ENCODE data around the gene LRRC8B.

The LRRC8B gene

GRCh38 chr1:89580036-89580435 is 55.4 kb downstream of the LRRC8B start:
- DNase-seq (ENCODE audit: extremely low read depth, low read depth) = no peak
- no peak for TF ChIP-seq CTCF (IDR thresholded peaks at IDR 0.05; ENCODE audit: low read depth, low read length, missing control alignments)
- no peak overlapping the region for H3K4me3 ChIP-seq (replicated peaks; ENCODE audit: low read depth, low read length)

- DNase-seq (ENCODE audit: extremely low read depth, low read depth) = no peak
- no peak overlapping the region for H3K4me3 ChIP-seq (replicated peaks; ENCODE audit: low read depth, low read length)
- TF ChIP-seq CTCF (IDR thresholded peaks at IDR 0.05; ENCODE audit: low read depth, low read length, missing control alignments) = no peak
Measured at GRCh38 chr1:89581859-89582258, 57.2 kb downstream of the LRRC8B start.

- no peak overlapping the region for H3K4me3 ChIP-seq (replicated peaks; ENCODE audit: low read depth, low read length)
- no peak for DNase-seq (ENCODE audit: extremely low read depth, low read depth)
- TF ChIP-seq CTCF (IDR thresholded peaks at IDR 0.05; ENCODE audit: low read depth, low read length, missing control alignments) = no peak
Measured at GRCh38 chr1:89582571-89582970, 57.9 kb downstream of the LRRC8B start.

GRCh38 chr1:89584211-89584610 is 59.6 kb downstream of the LRRC8B start:
- no peak for DNase-seq (ENCODE audit: extremely low read depth, low read depth)
- no peak for TF ChIP-seq CTCF (IDR thresholded peaks at IDR 0.05; ENCODE audit: low read depth, low read length, missing control alignments)
- no peak overlapping the region for H3K4me3 ChIP-seq (replicated peaks; ENCODE audit: low read depth, low read length)

- no peak for TF ChIP-seq CTCF (IDR thresholded peaks at IDR 0.05; ENCODE audit: low read depth, low read length, missing control alignments)
- no peak overlapping the region for H3K4me3 ChIP-seq (replicated peaks; ENCODE audit: low read depth, low read length)
- no peak for DNase-seq (ENCODE audit: extremely low read depth, low read depth)
Measured at GRCh38 chr1:89584781-89585180, 60.2 kb downstream of the LRRC8B start.

- TF ChIP-seq CTCF (IDR thresholded peaks at IDR 0.05; ENCODE audit: low read depth, low read length, missing control alignments) = no peak
- no peak overlapping the region for H3K4me3 ChIP-seq (replicated peaks; ENCODE audit: low read depth, low read length)
- no peak for DNase-seq (ENCODE audit: extremely low read depth, low read depth)
Measured at GRCh38 chr1:89587729-89588161, 63.1 kb downstream of the LRRC8B start.

- TF ChIP-seq CTCF (IDR thresholded peaks at IDR 0.05; ENCODE audit: low read depth, low read length, missing control alignments) = no peak
- H3K4me3 ChIP-seq (replicated peaks; ENCODE audit: low read depth, low read length) = no peak overlapping the region
- no peak for DNase-seq (ENCODE audit: extremely low read depth, low read depth)
Measured at GRCh38 chr1:89588480-89588879, 63.9 kb downstream of the LRRC8B start.
